ENCODE measurements around the gene B4GALT3.

DNA sequence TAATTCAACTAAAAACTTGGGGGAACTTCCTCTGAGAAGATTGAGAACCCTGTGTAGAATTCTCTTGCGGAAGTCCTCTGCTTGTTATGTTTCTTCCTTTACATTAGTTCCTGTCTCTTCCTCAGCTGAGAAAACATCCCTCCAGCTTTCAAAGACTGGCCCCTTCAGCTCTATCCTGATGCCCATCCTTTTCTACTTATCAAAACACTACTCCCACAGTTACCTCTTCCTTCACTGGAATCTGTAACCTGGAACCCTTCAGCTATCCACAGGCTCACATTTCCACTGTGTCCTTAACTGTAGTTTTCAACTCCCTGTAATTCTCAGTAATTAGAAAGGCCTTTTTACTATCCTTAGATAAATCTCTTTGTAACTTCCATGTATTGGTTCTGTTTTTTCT lies 38.9 kb downstream of the B4GALT3 start:
- TF ChIP-seq, protein P1, sequence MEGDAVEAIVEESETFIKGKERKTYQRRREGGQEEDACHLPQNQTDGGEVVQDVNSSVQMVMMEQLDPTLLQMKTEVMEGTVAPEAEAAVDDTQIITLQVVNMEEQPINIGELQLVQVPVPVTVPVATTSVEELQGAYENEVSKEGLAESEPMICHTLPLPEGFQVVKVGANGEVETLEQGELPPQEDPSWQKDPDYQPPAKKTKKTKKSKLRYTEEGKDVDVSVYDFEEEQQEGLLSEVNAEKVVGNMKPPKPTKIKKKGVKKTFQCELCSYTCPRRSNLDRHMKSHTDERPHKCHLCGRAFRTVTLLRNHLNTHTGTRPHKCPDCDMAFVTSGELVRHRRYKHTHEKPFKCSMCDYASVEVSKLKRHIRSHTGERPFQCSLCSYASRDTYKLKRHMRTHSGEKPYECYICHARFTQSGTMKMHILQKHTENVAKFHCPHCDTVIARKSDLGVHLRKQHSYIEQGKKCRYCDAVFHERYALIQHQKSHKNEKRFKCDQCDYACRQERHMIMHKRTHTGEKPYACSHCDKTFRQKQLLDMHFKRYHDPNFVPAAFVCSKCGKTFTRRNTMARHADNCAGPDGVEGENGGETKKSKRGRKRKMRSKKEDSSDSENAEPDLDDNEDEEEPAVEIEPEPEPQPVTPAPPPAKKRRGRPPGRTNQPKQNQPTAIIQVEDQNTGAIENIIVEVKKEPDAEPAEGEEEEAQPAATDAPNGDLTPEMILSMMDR (IDR thresholded peaks at IDR 0.05): no peak
- TF ChIP-seq POLR2A (IDR thresholded peaks at IDR 0.05): no peak

Measured in uterus (tissue), 2 donors.